ENCODE data around the gene FLYWCH1.

GRCh38 chr16:2977440-2977839, 65.7 kb downstream of the FLYWCH1 start:
- TF ChIP-seq CTCF (conservative IDR thresholded peaks at IDR 0.05 in 1 of 2, IDR thresholded peaks at IDR 0.05 in 1 of 2; ENCODE audit: low read depth in 1 of 2, low read length in 2 of 2) (no peak), EZH2 (IDR thresholded peaks at IDR 0.05; ENCODE audit: low read length, missing control alignments) (no peak)

Measured in fibroblast of lung (primary cell).